ENCODE measurements around the gene GOLGA6L1.

The GOLGA6L1 gene

DNA sequence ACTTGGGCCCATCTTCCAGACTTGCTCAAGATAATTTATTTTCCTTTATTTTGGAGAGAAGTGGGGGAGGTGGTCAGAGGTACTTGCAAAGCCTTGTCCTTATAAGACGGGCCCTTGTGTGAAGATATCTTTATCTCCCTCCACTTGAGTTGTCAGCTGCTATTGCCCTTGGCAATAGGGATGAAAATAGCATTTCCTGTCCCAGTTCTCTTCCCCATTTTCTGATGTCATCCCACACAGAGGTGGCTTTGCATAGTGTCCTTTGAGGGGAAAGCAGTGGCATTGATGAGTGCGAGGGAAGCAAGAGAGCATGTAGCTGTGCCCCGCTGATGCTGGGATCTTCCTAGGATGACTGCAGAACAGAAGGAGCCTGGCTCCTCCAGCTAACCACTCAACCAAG, 55.4 kb downstream of the GOLGA6L1 start:
- no peaks in the 10 kb centered on the region for H4K20me1 ChIP-seq (ENCODE audit: control insufficient read depth, insufficient read depth, low read depth, low read length)
- H3K27ac ChIP-seq (ENCODE audit: low read depth, low read length): no peak overlapping the region
- no peaks in the 10 kb centered on the region for H3K9me2 ChIP-seq (replicated peaks; ENCODE audit: control insufficient read depth, low read length)
- no peak for TF ChIP-seq CTCF (IDR thresholded peaks at IDR 0.05; ENCODE audit: low read depth, low read length, poor library complexity, severe bottlenecking)
- no peak for TF ChIP-seq EZH2phosphoT487 (IDR thresholded peaks at IDR 0.05; ENCODE audit: borderline replicate concordance, low read length)
- H3K9me3 ChIP-seq (ENCODE audit: control insufficient read depth, insufficient read depth, low read length): no peaks in the 10 kb centered on the region
- H3K4me1 ChIP-seq (ENCODE audit: control insufficient read depth, low read length): no peaks in the 10 kb centered on the region
- no peaks in the 10 kb centered on the region for H3F3A ChIP-seq (ENCODE audit: control insufficient read depth, insufficient read depth)
- H3K4me2 ChIP-seq (ENCODE audit: low read length): no peak overlapping the region
- H3K27me3 ChIP-seq (ENCODE audit: control insufficient read depth, low read length): 0 out of 2 replicates have a peak, but pooled peaks cover 4% of the 10 kb centered on the region
- no peaks in the 10 kb centered on the region for H3K79me2 ChIP-seq (ENCODE audit: control insufficient read depth, low read length)
- no peaks in the 10 kb centered on the region for H3K36me3 ChIP-seq (ENCODE audit: control insufficient read depth, low read length)
- no peak overlapping the region for H3K4me3 ChIP-seq (ENCODE audit: low read length)

DNA sequence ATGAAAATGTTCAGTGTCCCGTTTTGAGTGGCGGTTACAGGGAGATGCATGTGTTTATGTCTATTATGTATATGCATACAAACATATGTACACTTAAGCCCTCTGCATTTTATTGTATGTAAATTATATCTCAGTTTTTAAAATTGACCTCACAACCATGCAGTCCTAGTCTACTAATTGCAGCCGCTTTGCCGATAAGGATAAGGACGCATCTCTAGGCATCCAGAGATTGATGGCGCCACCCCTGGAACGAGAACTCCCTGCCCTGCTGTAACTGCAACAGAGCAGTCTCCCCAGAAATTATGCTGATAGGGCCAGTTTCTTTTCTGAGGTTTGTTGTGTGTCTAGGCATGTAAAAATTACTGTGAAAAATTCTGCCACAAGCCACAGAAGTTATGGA, 56.9 kb downstream of the GOLGA6L1 start:
- no peaks in the 10 kb centered on the region for H3K9me3 ChIP-seq (ENCODE audit: control insufficient read depth, insufficient read depth, low read length)
- no peak overlapping the region for H3K4me3 ChIP-seq (ENCODE audit: low read length)
- peaks cover 9% of the 10 kb centered on the region for H3K4me1 ChIP-seq (ENCODE audit: control insufficient read depth, low read length)
- TF ChIP-seq CTCF (IDR thresholded peaks at IDR 0.05; ENCODE audit: low read depth, low read length, poor library complexity, severe bottlenecking) (no peak), EZH2phosphoT487 (IDR thresholded peaks at IDR 0.05; ENCODE audit: borderline replicate concordance, low read length) (no peak)
- no peak overlapping the region for H3K27ac ChIP-seq (ENCODE audit: low read depth, low read length)
- H3K27me3 ChIP-seq (ENCODE audit: control insufficient read depth, low read length): no peaks in the 10 kb centered on the region
- H3F3A ChIP-seq (ENCODE audit: control insufficient read depth, insufficient read depth): no peaks in the 10 kb centered on the region
- H3K4me2 ChIP-seq (ENCODE audit: low read length): no peak overlapping the region
- no peaks in the 10 kb centered on the region for H3K79me2 ChIP-seq (ENCODE audit: control insufficient read depth, low read length)
- no peaks in the 10 kb centered on the region for H3K9me2 ChIP-seq (replicated peaks; ENCODE audit: control insufficient read depth, low read length)
- no peaks in the 10 kb centered on the region for H4K20me1 ChIP-seq (ENCODE audit: control insufficient read depth, insufficient read depth, low read depth, low read length)
- no peaks in the 10 kb centered on the region for H3K36me3 ChIP-seq (ENCODE audit: control insufficient read depth, low read length)

Measured in DOHH2 (cell line).